HG03457 (cell line): ENCODE data around the gene SFTPB.
"Not testable (repeated sequence)": the region's sequence is repeated elsewhere in the genome, so short reads cannot be mapped to it uniquely, and the experiment has no call there.

ENCODE experiments used
- ATAC-seq: cut with Tn5 transposase; IDR thresholded peaks from one replicate; pipeline ENCODE4 v1.9.1; 2021; ENCODE audit warnings: moderate number of reproducible peaks; ENCODE audit not compliant: unreplicated experiment

Gene SFTPB

DNA sequence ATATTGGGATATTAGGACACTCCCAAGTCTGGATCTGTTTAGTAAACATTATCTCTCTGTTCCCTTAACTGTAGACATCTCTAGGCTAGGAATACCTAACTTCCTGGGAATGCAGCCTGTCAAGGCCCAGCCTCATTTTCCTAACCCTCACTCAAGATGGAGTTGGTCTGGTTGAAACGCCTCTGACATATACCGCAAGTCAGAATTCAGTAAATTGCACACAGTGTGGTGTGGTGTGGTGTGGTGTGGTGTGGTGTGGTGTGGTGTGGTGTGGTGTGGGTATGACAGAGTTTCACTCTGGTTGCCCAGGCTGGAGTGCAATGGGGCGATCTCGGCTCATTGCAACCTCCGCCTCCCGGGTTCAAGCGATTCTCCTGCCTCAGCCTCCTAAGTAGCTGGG is 53.2 kb downstream of the SFTPB start:
- ATAC-seq = not testable (repeated sequence)

DNA sequence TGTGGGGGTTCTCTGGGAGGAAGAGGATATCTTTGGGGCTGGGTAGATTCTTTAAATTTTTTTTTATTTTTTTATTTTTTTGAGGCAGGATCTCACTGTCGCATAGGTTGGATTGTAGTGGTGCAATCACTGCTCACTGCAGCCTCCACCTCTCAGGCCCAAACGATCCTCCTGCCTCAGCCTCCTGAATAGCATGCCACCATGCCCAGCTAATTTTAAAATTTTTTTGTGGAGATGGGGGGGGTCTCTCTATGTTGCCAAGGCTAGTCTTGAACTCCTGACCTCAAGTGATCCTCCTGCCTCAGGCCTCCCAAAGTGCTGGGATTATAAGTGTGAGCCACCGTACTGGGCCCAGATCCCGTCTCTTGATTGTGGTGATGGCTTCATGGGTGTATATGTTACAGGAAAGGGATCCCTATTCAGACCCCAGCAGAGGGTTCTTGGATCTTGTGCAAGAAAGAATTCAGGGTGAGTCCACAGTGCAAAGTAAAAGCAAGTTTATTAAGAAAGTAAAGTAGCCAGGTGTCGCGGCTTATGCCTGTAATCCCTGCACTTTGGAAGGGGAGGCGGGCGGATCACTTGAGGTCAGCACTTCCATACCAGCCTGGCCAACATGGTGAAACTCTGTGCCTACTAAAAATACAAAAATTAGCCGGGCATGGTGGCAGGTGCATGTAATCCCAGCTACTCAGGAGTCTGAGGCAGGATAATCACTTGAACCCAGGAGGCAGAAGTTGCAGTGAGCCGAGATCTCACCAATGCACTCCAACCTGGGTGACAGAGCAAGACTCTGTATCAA is 54.1 kb downstream of the SFTPB start:
- no peak for ATAC-seq

- ATAC-seq = peak; percentile 68
Observed at GRCh38 chr2:85611705-85612587, 56.1 kb downstream of the SFTPB start, which contains the start of gene C2orf68. TSS of gene C2orf68 (minus strand) at chr2:85612066. CDS start at chr2:85611984, 82 bp downstream.

- ATAC-seq = no peak
Observed at GRCh38 chr2:85611217-85611704, 56.7 kb downstream of the SFTPB start.
